GM18507 (cell line): ENCODE results near the gene CD46.

Experiments used
- DNase-seq: peaks from one replicate; pipeline ENCODE4 v3.0.0; 2011; ENCODE audit warnings: low read depth; ENCODE audit not compliant: insufficient read length; ENCODE audit errors: extremely low spot score
- FAIRE-seq: peaks from 2 replicates; lab custom pipeline; 2011; peaks lifted over from hg19 to GRCh38; lab: Jason Lieb, UNC

The CD46 gene

DNA sequence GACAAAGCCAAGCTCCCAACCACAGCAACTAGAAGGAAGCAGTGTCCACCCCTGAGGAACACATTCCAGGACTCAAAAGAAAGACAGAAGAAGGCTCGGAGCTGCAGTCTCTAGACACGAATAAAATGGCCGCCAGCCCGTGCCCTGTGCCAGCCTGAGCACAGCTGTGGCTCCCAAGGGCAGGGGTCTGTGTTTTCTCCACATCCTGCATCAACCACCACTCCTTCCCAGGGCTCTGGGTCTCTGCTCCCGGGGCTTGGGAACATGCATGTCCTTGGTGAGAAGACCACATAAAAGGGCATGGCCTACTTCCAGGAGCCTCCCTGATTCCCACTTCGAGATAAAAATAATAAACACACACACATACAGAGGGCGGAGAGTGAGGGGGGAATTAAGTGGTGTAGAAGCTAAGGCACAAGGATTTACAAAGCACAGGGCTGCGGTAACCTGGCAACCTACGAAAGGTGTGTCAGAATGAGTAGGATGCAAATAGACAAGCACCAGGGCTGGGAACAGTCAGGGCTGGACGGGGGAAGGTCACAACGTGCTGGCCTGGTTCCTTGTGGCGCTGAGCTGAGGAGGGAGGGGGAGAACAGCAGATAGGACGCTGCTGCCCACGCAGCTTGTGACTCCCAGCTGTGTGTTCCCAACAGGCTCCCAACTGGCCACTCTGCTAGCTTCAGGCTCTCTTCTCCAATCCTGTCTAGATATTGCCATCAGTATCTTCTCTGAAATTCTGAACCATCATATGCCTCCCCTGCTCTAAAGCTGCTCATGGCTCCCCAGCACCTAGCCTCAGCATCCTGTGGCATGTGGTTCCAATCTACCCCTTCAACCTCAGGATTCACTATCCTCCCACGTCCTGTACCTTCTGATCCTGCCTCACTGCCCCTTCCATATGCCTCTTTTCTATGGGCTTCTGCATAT lies 86.6 kb downstream of the CD46 start:
- no peak for DNase-seq
- FAIRE-seq = no peak

GRCh38 chr1:207839083-207839413 lies 87.2 kb downstream of the CD46 start:
- no peak for FAIRE-seq

DNA sequence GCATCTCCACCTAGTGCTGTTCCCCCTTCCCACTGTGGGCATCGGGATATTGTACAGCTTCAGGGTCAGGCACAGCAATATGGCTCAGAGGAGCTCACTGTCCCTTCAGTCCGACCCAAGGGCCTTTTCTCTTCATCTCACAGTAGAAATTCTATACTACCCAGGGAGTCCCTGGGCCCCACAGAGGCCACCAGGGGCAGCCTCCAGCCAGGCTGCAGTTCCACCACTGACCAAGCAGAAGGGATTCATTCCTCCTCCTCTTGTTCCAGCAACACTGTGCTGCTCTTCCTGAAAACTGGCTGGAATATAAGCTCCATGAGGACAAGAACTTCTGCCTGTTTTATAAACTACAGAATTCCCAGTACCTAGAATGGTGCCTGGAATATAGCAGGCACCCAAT lies 88.5 kb downstream of the CD46 start:
- FAIRE-seq = no peak
- DNase-seq = no peak

More at GRCh38 chr1:207839083-207839413, 87.2 kb downstream of the CD46 start:
- DNase-seq = no peak

- FAIRE-seq (no peak), DNase-seq (no peak)
Measured at GRCh38 chr1:207841293-207841692, 89.4 kb downstream of the CD46 start.

DNA sequence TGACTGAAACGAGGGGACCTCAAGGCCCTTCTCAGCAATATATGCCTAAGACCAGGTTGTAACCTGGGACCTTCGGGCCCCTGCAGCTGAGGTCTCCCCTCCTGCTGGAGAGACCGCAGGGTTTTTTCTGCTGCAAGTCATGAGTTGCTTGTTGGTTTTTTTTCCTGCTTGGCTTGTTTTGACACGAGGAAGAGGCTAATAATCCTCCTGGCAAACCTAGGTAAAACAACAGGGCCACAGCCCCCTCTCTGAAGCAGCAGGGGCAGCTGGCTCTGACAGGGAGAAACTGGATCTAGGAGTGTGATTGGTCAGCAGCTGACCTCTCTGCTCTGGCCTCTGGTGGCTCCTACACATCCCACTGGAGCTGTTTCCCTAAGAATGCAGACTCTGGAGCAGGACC lies 90.0 kb downstream of the CD46 start:
- no peak for DNase-seq
- FAIRE-seq = no peak

GRCh38 chr1:207842506-207842905 lies 90.7 kb downstream of the CD46 start:
- DNase-seq = no peak
- FAIRE-seq = no peak

DNA sequence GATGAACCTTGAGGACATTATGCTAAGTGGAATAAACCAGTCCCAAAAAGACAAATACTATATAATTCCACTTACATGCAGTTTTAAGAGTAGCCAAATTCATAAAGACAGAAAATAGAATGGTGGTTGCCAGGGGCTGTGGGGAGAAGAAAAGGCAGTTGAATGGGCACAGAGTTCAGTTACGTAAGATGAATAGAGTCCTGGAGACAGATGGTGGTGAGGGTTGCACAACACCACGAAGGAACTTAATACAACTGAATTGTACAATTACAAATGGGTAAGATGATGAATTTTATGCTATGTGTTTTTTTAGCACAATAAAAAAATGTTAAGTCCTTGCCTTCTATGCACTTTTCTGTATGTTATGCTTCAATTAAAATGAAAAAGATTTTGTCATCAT lies 92.5 kb downstream of the CD46 start:
- DNase-seq = no peak
- no peak for FAIRE-seq
